PFSK-1 (cell line): ENCODE results near the gene DTWD2.

Experiments used
- FOXP2 ChIP-seq: optimal IDR thresholded peaks from 2 replicates; pipeline ENCODE3; 2011; ENCODE audit warnings: borderline replicate concordance, control low read depth, inconsistent platforms; ENCODE audit not compliant: insufficient read depth; ENCODE audit errors: extremely low read length, extremely low read depth
- POLR2AphosphoS5 ChIP-seq: IDR thresholded peaks from 2 replicates; pipeline ENCODE4 v1.6.1; 2012; ENCODE audit warnings: low read depth, mild to moderate bottlenecking, control low read depth, low read length, moderate library complexity
- REST ChIP-seq, 2 experiments: IDR thresholded peaks; 2 replicates each; pipeline versions ENCODE4 v1.6.1 to v1.8.0; 2011 to 2012; ENCODE audit warnings: low read depth in 2 of 2, low read length in 2 of 2, control low read depth in 1 of 2, inconsistent platforms in 1 of 2, mild to moderate bottlenecking in 1 of 2, moderate library complexity in 1 of 2; ENCODE audit not compliant: insufficient read depth in 1 of 2
- SIN3A ChIP-seq: IDR thresholded peaks from 2 replicates; pipeline ENCODE4 v1.6.1; 2012; ENCODE audit warnings: mild to moderate bottlenecking, low read length, moderate library complexity, borderline replicate concordance; ENCODE audit not compliant: insufficient read depth
- TAF1 ChIP-seq: IDR thresholded peaks from 2 replicates; pipeline ENCODE4 v1.6.1; 2012; ENCODE audit warnings: low read length, control low read depth, borderline replicate concordance; ENCODE audit not compliant: insufficient read depth

GRCh38 chr5:118933703-118934102, 54.6 kb downstream of the DTWD2 start:
- TF ChIP-seq SIN3A = no peak
- TF ChIP-seq POLR2AphosphoS5 = no peak
- TF ChIP-seq TAF1 = no peak
- no peak for TF ChIP-seq FOXP2
- TF ChIP-seq REST (IDR thresholded peaks at IDR 0.05; ENCODE audit: insufficient read depth in 1 of 2, low read depth in 2 of 2, low read length in 2 of 2) = no peak
